GM23338 (cell line): ENCODE data around the gene ZDHHC18.

ENCODE experiments used
- CREB1 ChIP-seq: fragments of 250-450 bp; sonication (Bioruptor Pico); IDR thresholded peaks from 2 replicates; pipeline ENCODE4 v1.5.0; 2020; ENCODE audit warnings: low read depth, mild to moderate bottlenecking, moderate library complexity
- EZH2 ChIP-seq: fragments of 200-600 bp; sonication (generic); IDR thresholded peaks from one replicate; pipeline ENCODE4 v1.8.0; 2017; ENCODE audit warnings: antibody characterized with exemption, mild to moderate bottlenecking, low read depth; ENCODE audit not compliant: unreplicated experiment
- EZH2phosphoT487 ChIP-seq: fragments of 200-600 bp; sonication (generic); IDR thresholded peaks from one replicate; pipeline ENCODE4 v1.8.1; 2018; ENCODE audit warnings: antibody characterized with exemption; ENCODE audit not compliant: unreplicated experiment
- JUNB ChIP-seq: IDR thresholded peaks from one replicate; pipeline ENCODE4 v1.6.1; 2016; ENCODE audit warnings: antibody characterized with exemption; ENCODE audit not compliant: unreplicated experiment
- NANOG ChIP-seq: IDR thresholded peaks from 2 replicates; pipeline ENCODE4 v1.6.1; 2016; ENCODE audit warnings: antibody characterized with exemption, borderline replicate concordance
- POLR2AphosphoS5 ChIP-seq: IDR thresholded peaks from 2 replicates; pipeline ENCODE4 v1.6.1; 2016; ENCODE audit warnings: antibody characterized with exemption, low read depth
- REST ChIP-seq: IDR thresholded peaks from one replicate; pipeline ENCODE4 v1.6.1; 2018; ENCODE audit warnings: antibody characterized with exemption; ENCODE audit not compliant: unreplicated experiment
- STAT1 ChIP-seq: IDR thresholded peaks from one replicate; pipeline ENCODE4 v1.6.1; 2016; ENCODE audit warnings: antibody characterized with exemption; ENCODE audit not compliant: unreplicated experiment
- ZNF114 ChIP-seq: fragments of 250-450 bp; sonication (Bioruptor Pico); IDR thresholded peaks from 2 replicates; pipeline ENCODE4 v1.5.0; 2020; ENCODE audit warnings: mild to moderate bottlenecking, moderate library complexity
- TF ChIP-seq, protein P1 (sequence below), 2 experiments: fragments of 200-600 bp in 1 of 2; sonication (generic) in 1 of 2; conservative IDR thresholded peaks; 2 replicates each; pipeline versions ENCODE4 v1.5.1 to v1.6.1; 2016 to 2017; ENCODE audit warnings: antibody characterized with exemption in 2 of 2, low read depth in 2 of 2, mild to moderate bottlenecking in 2 of 2, moderate library complexity in 1 of 2
- TF ChIP-seq, protein P2 (sequence below): IDR thresholded peaks from 2 replicates; pipeline ENCODE4 v1.6.1; 2016; ENCODE audit warnings: antibody characterized with exemption

GRCh38 chr1:26828411-26828991 lies 2.0 kb downstream of the ZDHHC18 start:
- TF ChIP-seq POLR2AphosphoS5, result no peak
- TF ChIP-seq, protein P1, sequence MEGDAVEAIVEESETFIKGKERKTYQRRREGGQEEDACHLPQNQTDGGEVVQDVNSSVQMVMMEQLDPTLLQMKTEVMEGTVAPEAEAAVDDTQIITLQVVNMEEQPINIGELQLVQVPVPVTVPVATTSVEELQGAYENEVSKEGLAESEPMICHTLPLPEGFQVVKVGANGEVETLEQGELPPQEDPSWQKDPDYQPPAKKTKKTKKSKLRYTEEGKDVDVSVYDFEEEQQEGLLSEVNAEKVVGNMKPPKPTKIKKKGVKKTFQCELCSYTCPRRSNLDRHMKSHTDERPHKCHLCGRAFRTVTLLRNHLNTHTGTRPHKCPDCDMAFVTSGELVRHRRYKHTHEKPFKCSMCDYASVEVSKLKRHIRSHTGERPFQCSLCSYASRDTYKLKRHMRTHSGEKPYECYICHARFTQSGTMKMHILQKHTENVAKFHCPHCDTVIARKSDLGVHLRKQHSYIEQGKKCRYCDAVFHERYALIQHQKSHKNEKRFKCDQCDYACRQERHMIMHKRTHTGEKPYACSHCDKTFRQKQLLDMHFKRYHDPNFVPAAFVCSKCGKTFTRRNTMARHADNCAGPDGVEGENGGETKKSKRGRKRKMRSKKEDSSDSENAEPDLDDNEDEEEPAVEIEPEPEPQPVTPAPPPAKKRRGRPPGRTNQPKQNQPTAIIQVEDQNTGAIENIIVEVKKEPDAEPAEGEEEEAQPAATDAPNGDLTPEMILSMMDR (conservative IDR thresholded peaks at IDR 0.05; ENCODE audit: low read depth in 2 of 2), result no peak
- TF ChIP-seq EZH2, result no peak
- no peak for TF ChIP-seq CREB1 (CRISPR knock-in tag)
- TF ChIP-seq REST, result no peak
- no peak for TF ChIP-seq EZH2phosphoT487
- TF ChIP-seq, protein P2, sequence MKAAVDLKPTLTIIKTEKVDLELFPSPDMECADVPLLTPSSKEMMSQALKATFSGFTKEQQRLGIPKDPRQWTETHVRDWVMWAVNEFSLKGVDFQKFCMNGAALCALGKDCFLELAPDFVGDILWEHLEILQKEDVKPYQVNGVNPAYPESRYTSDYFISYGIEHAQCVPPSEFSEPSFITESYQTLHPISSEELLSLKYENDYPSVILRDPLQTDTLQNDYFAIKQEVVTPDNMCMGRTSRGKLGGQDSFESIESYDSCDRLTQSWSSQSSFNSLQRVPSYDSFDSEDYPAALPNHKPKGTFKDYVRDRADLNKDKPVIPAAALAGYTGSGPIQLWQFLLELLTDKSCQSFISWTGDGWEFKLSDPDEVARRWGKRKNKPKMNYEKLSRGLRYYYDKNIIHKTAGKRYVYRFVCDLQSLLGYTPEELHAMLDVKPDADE, result no peak
- no peak for TF ChIP-seq ZNF114
- no peak for TF ChIP-seq JUNB
- TF ChIP-seq NANOG, result no peak
- no peak for TF ChIP-seq STAT1
